Heart left ventricle (tissue), 13 donors: ENCODE data around the gene GABPB2.

Source experiments
- POLR2A ChIP-seq, 2 donors: fragments of 450-650 bp; IDR thresholded peaks; one replicate each; pipeline ENCODE4 v1.6.1; 2017; ENCODE audit warnings: antibody characterized with exemption in 2 of 2, mild to moderate bottlenecking in 2 of 2, moderate library complexity in 2 of 2
- TF ChIP-seq, protein P1 (sequence below), 12 donors: fragments of 200-600 bp; sonication (generic) in 4 of 12; IDR thresholded peaks; one replicate each; pipeline versions ENCODE4 v1.5.0 to v1.8.0; 2018 to 2022; ENCODE audit warnings: antibody characterized with exemption in 12 of 12, mild to moderate bottlenecking in 5 of 12
- donor health status: ischemic (EF 13 %, LVEDD 7.1; RV severe dilation, severe dysfunction).
- donor health status: DM: no; HTN: yes; CAD: no.
- donor health status: DM: no; HTN: no; CAD: no.
- donor health status: ischemic (EF 25% LVEDD 6.9; RV normal size, moderate dysfunction).
- donor health status: ischemic (EF 25% LVEDD 5.7; RV mildly dilated, moderate dysfunction).
- donor health status: ischemic (EF 35%, LVEDD 5.7; RV mildly dilated, moderate dysfunction).
- donor health status: nonischemic (EF 11% LVEDD 7.7; RV severe dilation, severe dysfunction).
- donor health status: DM: yes; HTN: yes; CAD: no.
- donor health status: PGD.
- donor health status: ischemic (EF 29% LVEDD 5.4; RV normal size, mild dysfunction).
- donor health status: nonischemic (EF 23%, LVEDD 6.1; RV moderate dilation, normal function).

DNA sequence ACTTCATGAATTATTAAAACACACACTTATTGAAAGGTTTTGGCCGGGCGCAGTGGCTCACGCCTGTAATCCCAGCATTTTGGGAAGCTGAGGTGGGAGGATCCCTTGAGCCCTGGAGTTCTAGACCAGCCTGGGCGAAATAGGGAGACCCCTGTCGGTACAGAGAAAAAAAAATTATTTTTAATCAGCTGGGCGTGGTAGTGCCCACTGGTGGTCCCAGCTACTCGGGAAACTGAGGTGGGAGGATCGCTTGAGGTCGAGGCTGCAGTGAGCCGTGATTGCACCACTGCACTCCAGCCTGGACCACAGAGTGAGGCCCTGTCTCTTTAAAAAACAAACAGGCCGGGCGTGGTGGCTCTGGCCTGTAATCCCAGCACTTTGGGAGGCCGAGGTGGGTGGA lies 1.7 kb downstream of the GABPB2 start:
- TF ChIP-seq, protein P1, sequence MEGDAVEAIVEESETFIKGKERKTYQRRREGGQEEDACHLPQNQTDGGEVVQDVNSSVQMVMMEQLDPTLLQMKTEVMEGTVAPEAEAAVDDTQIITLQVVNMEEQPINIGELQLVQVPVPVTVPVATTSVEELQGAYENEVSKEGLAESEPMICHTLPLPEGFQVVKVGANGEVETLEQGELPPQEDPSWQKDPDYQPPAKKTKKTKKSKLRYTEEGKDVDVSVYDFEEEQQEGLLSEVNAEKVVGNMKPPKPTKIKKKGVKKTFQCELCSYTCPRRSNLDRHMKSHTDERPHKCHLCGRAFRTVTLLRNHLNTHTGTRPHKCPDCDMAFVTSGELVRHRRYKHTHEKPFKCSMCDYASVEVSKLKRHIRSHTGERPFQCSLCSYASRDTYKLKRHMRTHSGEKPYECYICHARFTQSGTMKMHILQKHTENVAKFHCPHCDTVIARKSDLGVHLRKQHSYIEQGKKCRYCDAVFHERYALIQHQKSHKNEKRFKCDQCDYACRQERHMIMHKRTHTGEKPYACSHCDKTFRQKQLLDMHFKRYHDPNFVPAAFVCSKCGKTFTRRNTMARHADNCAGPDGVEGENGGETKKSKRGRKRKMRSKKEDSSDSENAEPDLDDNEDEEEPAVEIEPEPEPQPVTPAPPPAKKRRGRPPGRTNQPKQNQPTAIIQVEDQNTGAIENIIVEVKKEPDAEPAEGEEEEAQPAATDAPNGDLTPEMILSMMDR (IDR thresholded peaks at IDR 0.05): peak in 2 of 12 donors; percentile 1 to 10
- TF ChIP-seq POLR2A (IDR thresholded peaks at IDR 0.05): no peak
